Left forelimb (tissue), 1 donor: Measurements from ENCODE around the gene SELENOP.
"Not testable (repeated sequence)": the region's sequence is repeated elsewhere in the genome, so short reads cannot be mapped to it uniquely, and the experiment has no call there.

Experiments
- DNase-seq: peaks from one replicate; pipeline ENCODE4 v3.0.0-alpha.2; 2018; ENCODE audit warnings: low spot score

Gene SELENOP

GRCh38 chr5:42811591-42812446, at the start of gene SELENOP:
SELENOP (minus strand) TSS chr5:42811892; CDS start chr5:42808353, 3,539 bp downstream.
- DNase-seq: no peak

- DNase-seq: no peak
Measured at GRCh38 chr5:42858687-42859086, 47.0 kb upstream of the SELENOP start.

GRCh38 chr5:42858031-42858643, 46.4 kb upstream of the SELENOP start:
- DNase-seq: no peak

GRCh38 chr5:42855811-42856210, 44.1 kb upstream of the SELENOP start:
- no peak for DNase-seq

- DNase-seq: no peak
Measured at GRCh38 chr5:42855386-42855785, 43.7 kb upstream of the SELENOP start.

- no peak for DNase-seq
Measured at GRCh38 chr5:42854795-42855194, 43.1 kb upstream of the SELENOP start.

GRCh38 chr5:42852826-42853225, 41.1 kb upstream of the SELENOP start:
- no peak for DNase-seq

GRCh38 chr5:42851481-42851880, 39.8 kb upstream of the SELENOP start:
- DNase-seq: no peak

GRCh38 chr5:42848545-42848944, 36.9 kb upstream of the SELENOP start:
- DNase-seq: no peak

- DNase-seq: not testable (repeated sequence)
Measured at GRCh38 chr5:42844408-42844807, 32.7 kb upstream of the SELENOP start.

- DNase-seq: no peak
Measured at GRCh38 chr5:42843675-42844292, 32.1 kb upstream of the SELENOP start.

- no peak for DNase-seq
Measured at GRCh38 chr5:42842921-42843641, 31.4 kb upstream of the SELENOP start.

GRCh38 chr5:42840842-42841567, 29.3 kb upstream of the SELENOP start:
- DNase-seq: no peak

- peak; percentile 65 for DNase-seq
Measured at GRCh38 chr5:42840269-42840668, 28.6 kb upstream of the SELENOP start.

GRCh38 chr5:42839196-42839595, 27.5 kb upstream of the SELENOP start:
- no peak for DNase-seq

- no peak for DNase-seq
Measured at GRCh38 chr5:42837601-42838000, 25.9 kb upstream of the SELENOP start.

- DNase-seq: no peak
Measured at GRCh38 chr5:42836070-42836769, 24.5 kb upstream of the SELENOP start.

GRCh38 chr5:42832060-42832459, 20.4 kb upstream of the SELENOP start:
- DNase-seq: no peak

GRCh38 chr5:42830924-42831323, 19.2 kb upstream of the SELENOP start:
- no peak for DNase-seq

GRCh38 chr5:42828671-42829070, 17.0 kb upstream of the SELENOP start:
- DNase-seq: peak; percentile 68
